HG03064 (cell line): ENCODE measurements around the gene IFNLR1.

ENCODE experiments used
- ATAC-seq: cut with Tn5 transposase; IDR thresholded peaks from one replicate; pipeline ENCODE4 v1.9.1; 2021; ENCODE audit warnings: low read depth; ENCODE audit not compliant: unreplicated experiment

IFNLR1 gene

GRCh38 chr1:24180676-24181075, 6.4 kb downstream of the IFNLR1 start:
- ATAC-seq: no peak

GRCh38 chr1:24179251-24179840, 7.7 kb downstream of the IFNLR1 start:
- ATAC-seq: no peak

GRCh38 chr1:24178407-24178806, 8.7 kb downstream of the IFNLR1 start:
- no peak for ATAC-seq

GRCh38 chr1:24177161-24177560, 9.9 kb downstream of the IFNLR1 start:
- ATAC-seq: no peak

GRCh38 chr1:24175033-24175755, 11.9 kb downstream of the IFNLR1 start:
- no peak for ATAC-seq

- ATAC-seq: no peak
Measured at GRCh38 chr1:24173638-24174575, 13.2 kb downstream of the IFNLR1 start.

- no peak for ATAC-seq
Measured at GRCh38 chr1:24172598-24172997, 14.5 kb downstream of the IFNLR1 start.

GRCh38 chr1:24169286-24169685, 17.8 kb downstream of the IFNLR1 start:
- no peak for ATAC-seq

GRCh38 chr1:24168245-24168644, 18.8 kb downstream of the IFNLR1 start:
- ATAC-seq: no peak

GRCh38 chr1:24167008-24167407, 20.1 kb downstream of the IFNLR1 start:
- ATAC-seq: no peak

GRCh38 chr1:24165500-24165899, 21.6 kb downstream of the IFNLR1 start:
- ATAC-seq: no peak

- no peak for ATAC-seq
Measured at GRCh38 chr1:24164004-24164403, 23.1 kb downstream of the IFNLR1 start.

- ATAC-seq: no peak
Measured at GRCh38 chr1:24162201-24162600, 24.9 kb downstream of the IFNLR1 start.

GRCh38 chr1:24161270-24161669, 25.8 kb downstream of the IFNLR1 start:
- ATAC-seq: no peak

GRCh38 chr1:24159366-24159765, 27.7 kb downstream of the IFNLR1 start:
- ATAC-seq: no peak

GRCh38 chr1:24157918-24158481, 29.1 kb downstream of the IFNLR1 start:
- ATAC-seq: no peak

- no peak for ATAC-seq
Measured at GRCh38 chr1:24156542-24157260, 30.4 kb downstream of the IFNLR1 start.

GRCh38 chr1:24155011-24155782, 31.9 kb downstream of the IFNLR1 start:
- ATAC-seq: no peak

- no peak for ATAC-seq
Measured at GRCh38 chr1:24154215-24154614, 32.9 kb downstream of the IFNLR1 start.
